Mammary epithelial cell (primary cell): Measurements from ENCODE around the gene DDX41.

Experiments
- CTCF ChIP-seq, 2 donors: IDR thresholded peaks in 1 of 2; conservative IDR thresholded peaks in 1 of 2; 2 replicates each; pipeline ENCODE4 v1.5.1; 2011 to 2012; ENCODE audit warnings: inconsistent platforms in 2 of 2, low read length in 2 of 2, mild to moderate bottlenecking in 2 of 2, control low read depth in 1 of 2, low read depth in 1 of 2; ENCODE audit not compliant: insufficient read depth in 1 of 2; ENCODE audit errors: extremely low read depth in 1 of 2
- EZH2 ChIP-seq: IDR thresholded peaks from 2 replicates; pipeline ENCODE4 v1.6.1; 2012; ENCODE audit warnings: low read length, inconsistent platforms, borderline replicate concordance

GRCh38 chr5:177545487-177546257, 28.9 kb upstream of the DDX41 start:
- TF ChIP-seq CTCF (conservative IDR thresholded peaks at IDR 0.05 in 1 of 2, IDR thresholded peaks at IDR 0.05 in 1 of 2; ENCODE audit: extremely low read depth in 1 of 2, insufficient read depth in 1 of 2, low read depth in 1 of 2, low read length in 2 of 2) (no peak), EZH2 (no peak)
